ENCODE measurements around the gene CMAS. TPM values are rescaled to one million over a fixed set of nuclear protein-coding genes. Genes with fewer than 3 reads are reported as not detected.

CMAS gene
- total and polyA plus RNA-seq, 2 donors (not counting 1 experiment from before 2014, with no cell fraction given) = 24.3 to 25.6 TPM

DNA sequence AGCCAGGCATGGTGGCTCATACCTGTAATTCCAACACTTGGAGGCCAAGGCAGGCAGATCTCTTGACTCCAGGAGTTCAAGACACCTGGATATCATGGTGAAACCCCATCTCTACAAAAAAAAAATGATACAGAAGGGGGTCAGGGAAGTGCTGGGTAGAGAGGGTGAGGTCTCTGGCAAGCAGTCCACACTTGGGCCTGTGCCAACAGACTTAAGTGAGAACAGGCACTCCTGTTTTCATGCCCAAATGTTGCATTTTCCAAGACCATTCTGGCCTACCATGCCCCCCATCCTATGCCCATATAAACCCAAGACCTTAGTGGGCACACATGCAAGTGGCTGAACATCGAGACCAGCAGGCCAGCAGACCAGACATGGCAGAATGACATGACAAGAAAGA is 16.0 kb upstream of the CMAS start:
- H3K9me3 ChIP-seq (ENCODE audit: control insufficient read depth, insufficient read depth, low read depth, low read length) = no peaks in the 10 kb centered on the region
- no peak overlapping the region for H2AFZ ChIP-seq (ENCODE audit: low read length)
- no peaks in the 10 kb centered on the region for H3K4me1 ChIP-seq (ENCODE audit: control insufficient read depth, extremely low read depth, insufficient read depth, low read length)
- no peak overlapping the region for H3K4me3 ChIP-seq (replicated peaks in 1 of 4; ENCODE audit: control extremely low read depth in 1 of 4, insufficient read depth in 1 of 4, low read depth in 3 of 4, low read length in 4 of 4)
- H3K27me3 ChIP-seq (ENCODE audit: control insufficient read depth, insufficient read depth, low read length) = no peaks in the 10 kb centered on the region
- no peaks in the 10 kb centered on the region for H4K20me1 ChIP-seq (ENCODE audit: control insufficient read depth, extremely low read depth, insufficient read depth, low read length)
- H3K36me3 ChIP-seq (ENCODE audit: control insufficient read depth, insufficient read depth, low read length) = no peaks in the 10 kb centered on the region
- TF ChIP-seq EZH2 (IDR thresholded peaks at IDR 0.05; ENCODE audit: low read length, missing control alignments) (no peak), CTCF (conservative IDR thresholded peaks at IDR 0.05 in 1 of 2, IDR thresholded peaks at IDR 0.05 in 1 of 2; ENCODE audit: low read depth in 1 of 2, low read length in 2 of 2) (no peak)
- no peak overlapping the region for H3K27ac ChIP-seq (ENCODE audit: insufficient read depth, low read length)
- no peak for DNase-seq (ENCODE audit: low read depth in 2 of 2)
- no peak overlapping the region for H3K9ac ChIP-seq (ENCODE audit: insufficient read depth, low read length)
- H3K4me2 ChIP-seq (ENCODE audit: extremely low read depth, insufficient read depth, low read length) = no peak overlapping the region
- H3K79me2 ChIP-seq (ENCODE audit: control insufficient read depth, insufficient read depth, low read length) = no peaks in the 10 kb centered on the region

GRCh38 chr12:22032732-22033131 is 13.3 kb upstream of the CMAS start:
- Histone ChIP-seq H3K9ac (ENCODE audit: insufficient read depth, low read length) (no peak overlapping the region), H3K4me2 (ENCODE audit: extremely low read depth, insufficient read depth, low read length) (no peak overlapping the region), H3K9me3 (ENCODE audit: control insufficient read depth, insufficient read depth, low read depth, low read length) (no peaks in the 10 kb centered on the region), H3K27me3 (ENCODE audit: control insufficient read depth, insufficient read depth, low read length) (no peaks in the 10 kb centered on the region), H2AFZ (ENCODE audit: low read length) (no peak overlapping the region), H3K4me3 (replicated peaks in 1 of 4; ENCODE audit: control extremely low read depth in 1 of 4, insufficient read depth in 1 of 4, low read depth in 3 of 4, low read length in 4 of 4) (no peak overlapping the region), H3K4me1 (ENCODE audit: control insufficient read depth, extremely low read depth, insufficient read depth, low read length) (no peaks in the 10 kb centered on the region), H3K36me3 (ENCODE audit: control insufficient read depth, insufficient read depth, low read length) (no peaks in the 10 kb centered on the region), H3K27ac (ENCODE audit: insufficient read depth, low read length) (no peak overlapping the region), H4K20me1 (ENCODE audit: control insufficient read depth, extremely low read depth, insufficient read depth, low read length) (no peaks in the 10 kb centered on the region), H3K79me2 (ENCODE audit: control insufficient read depth, insufficient read depth, low read length) (no peaks in the 10 kb centered on the region)
- DNase-seq (ENCODE audit: low read depth in 2 of 2) = no peak
- TF ChIP-seq EZH2 (IDR thresholded peaks at IDR 0.05; ENCODE audit: low read length, missing control alignments) (no peak), CTCF (conservative IDR thresholded peaks at IDR 0.05 in 1 of 2, IDR thresholded peaks at IDR 0.05 in 1 of 2; ENCODE audit: low read depth in 1 of 2, low read length in 2 of 2) (no peak)

DNA sequence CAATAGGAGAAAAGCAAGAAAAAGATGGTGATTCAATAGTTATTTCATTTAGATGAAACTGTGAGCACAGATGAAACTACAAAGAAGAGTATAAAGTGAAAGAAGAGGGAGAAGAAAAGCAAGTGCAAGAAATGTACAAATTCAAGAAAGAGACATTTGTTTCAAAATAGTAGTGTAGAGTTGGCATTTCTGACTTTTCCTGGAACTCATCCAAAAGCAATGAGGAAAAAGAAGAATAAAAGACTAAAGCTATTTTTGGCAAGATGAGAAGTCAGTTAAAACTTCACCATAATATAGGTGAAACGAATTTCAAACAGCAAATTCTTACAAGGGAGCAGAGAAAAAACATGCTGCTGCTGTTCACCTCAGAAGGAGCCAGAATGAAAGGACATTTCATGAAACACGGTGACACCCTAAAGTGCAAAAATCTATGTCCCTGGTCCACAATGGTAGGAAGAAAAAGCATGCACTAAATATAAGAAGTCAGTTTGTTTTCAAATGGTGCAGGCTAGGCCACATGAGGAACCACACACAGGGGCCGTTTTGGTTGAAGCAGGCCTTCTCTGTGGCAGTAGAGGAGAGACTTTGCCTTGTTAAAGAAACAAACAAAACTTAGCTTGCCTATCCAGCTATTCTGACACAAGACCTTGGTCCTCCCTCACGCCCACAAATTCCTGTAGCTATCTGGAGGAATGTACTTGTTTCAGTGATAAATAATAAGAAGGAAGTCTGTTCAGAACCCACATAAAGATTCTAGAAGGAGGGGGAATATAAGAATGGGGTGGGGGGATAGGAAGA is 11.1 kb upstream of the CMAS start:
- H3K36me3 ChIP-seq (ENCODE audit: control insufficient read depth, insufficient read depth, low read length) = no peaks in the 10 kb centered on the region
- no peak overlapping the region for H3K9ac ChIP-seq (ENCODE audit: insufficient read depth, low read length)
- TF ChIP-seq EZH2 (IDR thresholded peaks at IDR 0.05; ENCODE audit: low read length, missing control alignments) (no peak), CTCF (conservative IDR thresholded peaks at IDR 0.05 in 1 of 2, IDR thresholded peaks at IDR 0.05 in 1 of 2; ENCODE audit: low read depth in 1 of 2, low read length in 2 of 2) (no peak)
- H3K27ac ChIP-seq (ENCODE audit: insufficient read depth, low read length) = no peak overlapping the region
- DNase-seq (ENCODE audit: low read depth in 2 of 2) = peak in 1 of 2 donors; percentile 50
- H3K4me1 ChIP-seq (ENCODE audit: control insufficient read depth, extremely low read depth, insufficient read depth, low read length) = no peaks in the 10 kb centered on the region
- no peak overlapping the region for H3K4me2 ChIP-seq (ENCODE audit: extremely low read depth, insufficient read depth, low read length)
- H3K4me3 ChIP-seq (replicated peaks in 1 of 4; ENCODE audit: control extremely low read depth in 1 of 4, insufficient read depth in 1 of 4, low read depth in 3 of 4, low read length in 4 of 4) = no peak overlapping the region
- H2AFZ ChIP-seq (ENCODE audit: low read length) = no peak overlapping the region
- no peaks in the 10 kb centered on the region for H3K27me3 ChIP-seq (ENCODE audit: control insufficient read depth, insufficient read depth, low read length)
- no peaks in the 10 kb centered on the region for H3K79me2 ChIP-seq (ENCODE audit: control insufficient read depth, insufficient read depth, low read length)
- no peaks in the 10 kb centered on the region for H4K20me1 ChIP-seq (ENCODE audit: control insufficient read depth, extremely low read depth, insufficient read depth, low read length)
- no peaks in the 10 kb centered on the region for H3K9me3 ChIP-seq (ENCODE audit: control insufficient read depth, insufficient read depth, low read depth, low read length)
